ENCODE data around the gene TBC1D19.
A peak's percentile ranks its signal among the peaks of the same experiment; 100 is the strongest.

The TBC1D19 gene

DNA sequence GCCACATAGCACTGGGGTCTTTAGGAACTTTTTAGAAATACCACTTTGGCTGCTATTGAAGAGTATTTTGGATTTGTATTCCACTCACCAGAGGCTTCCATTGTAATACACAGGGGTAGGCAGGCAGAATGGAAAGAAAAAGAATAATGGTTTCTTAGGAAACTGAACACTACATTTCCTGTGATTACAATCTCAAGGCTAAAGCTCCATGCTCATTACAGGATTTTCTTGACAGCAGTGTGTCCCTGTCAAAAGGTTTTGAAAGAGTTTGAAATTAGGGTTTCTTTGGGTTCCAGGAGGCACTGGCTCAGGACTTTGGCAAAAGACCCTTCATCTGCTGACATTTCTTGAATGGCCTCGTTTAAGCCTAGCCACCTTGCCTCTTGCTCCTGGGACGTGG, 201.9 kb downstream of the TBC1D19 start:
- DNase-seq: no peak

- no peak for DNase-seq
Observed at GRCh38 chr4:26786916-26787315, 203.0 kb downstream of the TBC1D19 start.

DNA sequence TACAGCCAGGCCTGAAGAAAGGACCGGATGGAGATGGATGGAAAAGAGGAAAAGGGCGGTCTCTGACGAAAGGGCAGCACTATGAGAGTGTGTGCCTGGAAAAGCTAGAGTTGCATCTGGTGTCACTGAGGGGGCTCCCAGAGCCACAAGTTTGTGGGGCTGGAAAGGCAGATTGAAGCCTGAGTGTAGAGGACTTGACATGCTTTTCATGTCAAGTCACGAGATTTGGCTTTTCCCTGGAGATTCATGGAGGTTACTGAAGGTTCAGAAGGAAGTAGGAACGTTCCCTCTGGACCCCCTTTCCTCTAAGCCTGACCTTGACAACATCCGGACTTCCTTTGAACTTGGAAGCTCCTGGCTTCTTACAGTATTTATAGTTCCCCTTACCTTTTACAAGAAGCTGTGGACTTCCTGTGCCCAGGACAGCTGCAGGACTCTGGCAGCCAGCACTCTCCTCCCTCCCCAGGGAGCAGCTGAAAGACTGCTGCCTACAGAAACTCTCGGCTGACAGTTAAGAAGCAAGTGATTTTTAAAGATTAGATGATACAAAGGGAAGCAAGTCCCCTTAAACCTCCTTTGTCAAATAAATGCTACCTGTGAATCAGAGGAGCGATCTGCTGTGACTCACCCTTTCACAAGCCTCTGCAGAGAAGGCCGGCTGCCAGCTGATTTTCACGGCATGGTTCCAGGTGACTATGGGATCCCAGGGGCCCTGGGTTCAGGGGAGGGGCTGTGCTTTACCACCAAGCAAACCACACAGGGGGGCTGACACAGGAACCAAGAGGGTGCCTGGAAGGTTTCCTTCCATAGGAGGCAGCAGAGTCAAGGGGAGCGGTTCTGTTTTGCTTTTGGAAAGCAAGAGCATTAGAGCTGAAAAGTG, 203.8 kb downstream of the TBC1D19 start:
- DNase-seq: peak; percentile 77

DNA sequence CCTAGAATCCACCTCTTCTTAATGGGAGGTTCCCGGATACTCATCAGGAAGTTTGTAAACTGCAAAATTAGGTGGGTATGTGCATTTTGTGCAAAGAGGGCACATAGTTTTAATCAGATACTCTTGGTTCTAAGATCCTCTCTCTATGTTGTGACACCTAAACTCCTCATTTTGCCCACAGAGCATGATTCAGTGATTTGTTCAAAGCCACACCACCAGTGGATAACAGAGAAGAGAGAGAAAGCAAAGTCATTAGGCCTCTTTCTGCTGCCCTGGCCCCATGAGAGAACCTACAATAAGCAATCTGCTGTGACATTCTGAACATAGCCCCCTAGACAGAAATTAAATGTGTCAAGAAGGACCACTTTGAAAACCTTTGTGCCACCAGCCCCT, 204.5 kb downstream of the TBC1D19 start:
- no peak for DNase-seq

DNA sequence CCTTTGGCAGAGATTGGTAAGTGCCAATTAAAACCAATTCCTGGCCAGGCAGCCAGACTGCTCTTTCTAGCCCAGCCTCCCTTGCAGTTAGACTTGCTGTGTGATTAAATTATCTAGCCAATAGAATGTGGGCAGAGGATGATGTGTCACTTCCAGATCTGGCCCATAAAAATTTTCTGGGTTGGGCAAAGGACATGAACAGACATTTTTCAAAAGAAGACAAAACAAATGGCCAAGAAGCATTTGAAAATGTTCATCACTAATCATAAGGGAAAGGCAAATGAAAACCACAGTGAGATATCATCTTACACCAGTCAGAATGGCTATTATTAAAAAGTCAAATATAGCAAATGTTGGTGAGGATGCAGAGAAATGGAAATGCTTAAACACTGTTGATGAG, 205.3 kb downstream of the TBC1D19 start:
- DNase-seq: no peak

- no peak for DNase-seq
Observed at GRCh38 chr4:26791346-26791745, 207.5 kb downstream of the TBC1D19 start.

- no peak for DNase-seq
Observed at GRCh38 chr4:26792639-26793038, 208.8 kb downstream of the TBC1D19 start.

GRCh38 chr4:26793735-26794134, 209.9 kb downstream of the TBC1D19 start:
- DNase-seq: no peak

GRCh38 chr4:26796081-26796480, 212.2 kb downstream of the TBC1D19 start:
- no peak for DNase-seq

DNA sequence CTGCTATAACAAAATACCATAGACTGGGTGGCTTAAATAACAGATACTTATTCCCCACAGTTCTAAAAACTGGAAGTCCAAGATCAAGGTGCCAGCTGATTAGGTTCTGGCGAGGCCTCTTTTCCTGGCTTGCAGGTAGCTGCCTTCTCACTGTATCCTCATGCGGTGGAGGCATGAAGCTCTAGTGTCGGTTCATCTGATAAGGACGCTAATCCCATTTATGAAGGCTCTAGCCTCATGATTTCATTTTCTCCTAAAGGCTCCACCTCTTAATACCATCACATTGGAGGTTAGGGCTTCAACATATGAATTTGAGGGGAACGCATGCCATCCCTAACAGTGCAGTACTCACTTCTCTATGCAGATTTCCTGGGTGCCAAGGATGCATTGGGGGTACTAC, 218.9 kb downstream of the TBC1D19 start:
- DNase-seq: no peak

DNA sequence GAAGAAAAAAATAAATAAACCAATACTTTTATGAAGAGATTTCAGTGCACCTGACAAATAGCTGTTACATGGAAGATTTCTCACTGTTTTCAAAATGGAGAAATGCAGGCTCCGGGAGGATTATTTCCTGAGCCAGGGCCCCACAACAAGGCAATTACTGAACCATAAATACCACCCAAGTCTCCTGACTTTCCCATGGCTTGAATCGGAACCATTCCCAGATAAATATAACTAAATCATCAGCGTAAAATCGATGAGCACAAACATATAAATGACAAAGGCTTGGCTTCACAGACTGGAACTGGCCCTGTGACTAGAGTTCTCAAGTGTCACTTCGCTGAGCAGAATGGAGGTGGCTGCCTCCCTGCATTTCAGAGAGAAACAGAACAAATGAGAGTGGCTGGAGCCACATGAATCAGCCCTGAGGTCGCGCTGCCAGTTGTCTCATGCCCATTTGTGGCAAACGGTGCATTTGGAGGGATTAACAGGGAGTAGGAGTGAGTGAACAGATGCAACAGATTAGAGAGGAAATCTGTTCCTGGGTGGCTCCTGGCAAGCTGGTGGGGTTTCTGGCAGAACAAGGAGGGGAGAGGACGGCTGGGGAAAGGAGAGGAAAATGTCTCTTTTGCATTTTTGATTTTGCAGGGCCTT, 219.5 kb downstream of the TBC1D19 start:
- DNase-seq: no peak

DNA sequence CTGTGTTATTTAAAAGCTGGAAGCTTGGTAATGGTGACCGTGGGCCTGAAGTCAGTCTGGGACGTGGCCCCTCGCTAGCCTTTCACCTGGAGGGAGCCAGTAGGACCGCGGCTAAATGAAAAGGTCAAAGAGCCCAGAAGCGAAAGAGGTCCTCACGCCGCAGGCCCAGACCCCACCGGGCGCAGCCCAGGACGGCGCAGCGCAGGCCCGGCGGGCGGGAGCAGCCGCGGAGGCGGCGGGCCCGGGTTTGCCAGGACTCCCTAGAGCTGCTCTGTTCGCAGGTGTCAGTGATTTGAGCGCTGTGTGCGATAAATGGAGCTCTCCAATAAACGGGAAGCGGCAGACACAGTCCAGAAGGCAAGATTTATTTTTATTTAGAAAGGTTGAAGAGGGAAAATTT, 220.6 kb downstream of the TBC1D19 start:
- DNase-seq: no peak

DNA sequence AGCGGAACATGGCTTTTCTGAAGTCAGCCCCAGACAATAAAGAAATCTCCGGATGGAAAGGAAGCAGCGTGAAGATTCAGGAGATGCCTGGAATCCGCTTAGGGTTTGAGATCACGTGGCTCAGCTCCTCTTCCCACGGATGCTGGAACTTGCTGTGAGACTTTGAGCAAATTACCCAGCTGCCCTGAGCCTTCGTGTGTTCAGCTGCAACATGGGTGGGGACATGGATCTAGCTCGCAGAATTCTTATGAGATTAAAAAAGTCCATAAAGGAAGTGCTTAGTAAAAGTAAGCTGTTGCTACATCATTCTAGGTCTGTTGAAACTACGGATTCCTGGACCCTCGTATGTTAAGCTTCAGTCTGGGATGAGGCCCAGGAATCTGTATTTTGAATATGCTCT, 221.0 kb downstream of the TBC1D19 start:
- no peak for DNase-seq

Measured in COR-L47 (cell line).